WTC11 (cell line): ENCODE measurements around the gene CIB1. TPM values are rescaled to one million over a fixed set of nuclear protein-coding genes. Genes with fewer than 3 reads are reported as not detected.

Experiments used
- ATAC-seq: fragments of 200-7000 bp; cut with Tn5 transposase; 2 replicates; pipeline ENCODE4 v1.10.0; 2021; ENCODE audit warnings: mild to moderate bottlenecking, moderate library complexity
- CTCF ChIA-PET: fragments of 300-600 bp; sonication (Branson Sonifier 250); formaldehyde crosslinking; loops from one replicate; lab custom pipeline; 2021; ENCODE audit warnings: antibody characterized with exemption; lab: Charles Lee
- POLR2A ChIA-PET: fragments of 350-600 bp; sonication (Branson Sonifier 250); formaldehyde crosslinking; loops from one replicate; lab custom pipeline; 2021; ENCODE audit warnings: antibody characterized with exemption; lab: Charles Lee
- DNase-seq: peaks from one replicate; pipeline ENCODE4 v3.0.0; 2021; ENCODE audit warnings: low spot score
- H3K27ac Mint-ChIP-seq: 2 replicates; pipeline ENCODE4 v1.8.0; 2021; ENCODE audit warnings: mixed read lengths
- H3K27me3 Mint-ChIP-seq: 2 replicates; pipeline ENCODE4 v1.8.0; 2021; ENCODE audit warnings: low read depth, mild to moderate bottlenecking, moderate library complexity, mixed read lengths
- H3K36me3 Mint-ChIP-seq: 2 replicates; pipeline ENCODE4 v1.8.0; 2021; ENCODE audit warnings: mixed read lengths
- H3K4me1 Mint-ChIP-seq: 2 replicates; pipeline ENCODE4 v1.8.0; 2022; ENCODE audit warnings: mixed read lengths
- H3K4me3 Mint-ChIP-seq: 2 replicates; pipeline ENCODE4 v1.8.0; 2021; ENCODE audit warnings: mild to moderate bottlenecking, moderate library complexity, mixed read lengths
- H3K9me3 Mint-ChIP-seq: 2 replicates; pipeline ENCODE4 v1.8.0; 2021; ENCODE audit warnings: mixed read lengths
- ARID4B ChIP-seq: sonication (generic); formaldehyde crosslinking; IDR thresholded peaks from 2 replicates; pipeline ENCODE4 v1.8.0; 2023; ENCODE audit warnings: missing genetic modification reagents, mild to moderate bottlenecking, borderline replicate concordance
- ATF6 ChIP-seq: sonication (generic); formaldehyde crosslinking; IDR thresholded peaks from 2 replicates; pipeline ENCODE4 v1.8.1; 2023; ENCODE audit warnings: mild to moderate bottlenecking, missing genetic modification reagents
- E2F1 ChIP-seq: sonication (generic); formaldehyde crosslinking; IDR thresholded peaks from 2 replicates; pipeline ENCODE4 v1.8.0; 2022; ENCODE audit warnings: mild to moderate bottlenecking, missing genetic modification reagents
- E2F5 ChIP-seq: sonication (generic); formaldehyde crosslinking; IDR thresholded peaks from 2 replicates; pipeline ENCODE4 v1.8.1; 2022; ENCODE audit warnings: mild to moderate bottlenecking, moderate library complexity, missing genetic modification reagents
- EMX1 ChIP-seq: fragments of 250-450 bp; sonication (Bioruptor Pico); IDR thresholded peaks from 2 replicates; pipeline ENCODE4 v1.8.0; 2021; ENCODE audit warnings: mild to moderate bottlenecking
- FOXK1 ChIP-seq: sonication (generic); formaldehyde crosslinking; IDR thresholded peaks from 2 replicates; pipeline ENCODE4 v1.8.0; 2022; ENCODE audit warnings: mild to moderate bottlenecking, moderate library complexity, missing genetic modification reagents
- FOXP4 ChIP-seq: sonication (generic); formaldehyde crosslinking; IDR thresholded peaks from 2 replicates; pipeline ENCODE4 v1.8.0; 2022; ENCODE audit warnings: mild to moderate bottlenecking, missing genetic modification reagents
- HMGA2 ChIP-seq: fragments of 250-450 bp; sonication (Bioruptor Pico); IDR thresholded peaks from 2 replicates; pipeline ENCODE4 v1.4.0; 2021; ENCODE audit warnings: mild to moderate bottlenecking, moderate library complexity
- HMGXB4 ChIP-seq: sonication (generic); formaldehyde crosslinking; IDR thresholded peaks from 2 replicates; pipeline ENCODE4 v1.8.1; 2023; ENCODE audit warnings: mild to moderate bottlenecking, moderate library complexity, missing genetic modification reagents
- MLX ChIP-seq: sonication (generic); formaldehyde crosslinking; IDR thresholded peaks from 2 replicates; pipeline ENCODE4 v1.8.1; 2023; ENCODE audit warnings: mild to moderate bottlenecking, missing genetic modification reagents, moderate library complexity
- ZNF219 ChIP-seq: sonication (generic); formaldehyde crosslinking; IDR thresholded peaks from 2 replicates; pipeline ENCODE4 v1.8.0; 2023; ENCODE audit warnings: missing genetic modification reagents, mild to moderate bottlenecking, borderline replicate concordance
- ZNF396 ChIP-seq: fragments of 250-450 bp; sonication (Bioruptor Pico); IDR thresholded peaks from 2 replicates; pipeline ENCODE4 v1.8.0; 2021; ENCODE audit warnings: mild to moderate bottlenecking, moderate library complexity, borderline replicate concordance
- ZNF425 ChIP-seq: fragments of 250-450 bp; sonication (Bioruptor Pico); conservative IDR thresholded peaks from 2 replicates; pipeline ENCODE4 v1.9.0; 2021; ENCODE audit warnings: mild to moderate bottlenecking
- ZNF532 ChIP-seq: fragments of 250-450 bp; sonication (Bioruptor Pico); IDR thresholded peaks from 2 replicates; pipeline ENCODE4 v1.9.0; 2021; ENCODE audit warnings: mild to moderate bottlenecking, borderline replicate concordance
- total RNA-seq: library from RNA; stranded (reverse); gene quantifications from 3 replicates; pipeline ENCODE4 v1.2.3, GENCODE V29; 2021

Gene CIB1
- total RNA-seq, 1 experiment from 2014 or later: 29.6 TPM

- TF ChIP-seq E2F1 (CRISPR knock-in tag) (no peak), FOXK1 (no peak), ZNF396 (CRISPR knock-in tag) (no peak), ZNF425 (CRISPR knock-in tag) (no peak), E2F5 (CRISPR knock-in tag) (no peak), ZNF219 (CRISPR knock-in tag) (no peak), ARID4B (CRISPR knock-in tag) (no peak)
Observed at GRCh38 chr15:90191794-90192509, 41.8 kb downstream of the CIB1 start (continued).

- 0 out of 2 replicates have a peak, but pooled peaks cover 3% of the 10 kb centered on the region for H3K36me3 Mint-ChIP-seq
- ATAC-seq: no peak
- H3K27me3 Mint-ChIP-seq: no peaks in the 10 kb centered on the region
- peaks cover 17% of the 10 kb centered on the region for H3K4me1 Mint-ChIP-seq
- TF ChIP-seq EMX1 (CRISPR knock-in tag) (no peak), HMGXB4 (CRISPR knock-in tag) (no peak), ATF6 (CRISPR knock-in tag) (no peak), ZNF532 (CRISPR knock-in tag) (no peak), HMGA2 (CRISPR knock-in tag) (no peak), FOXP4 (no peak), MLX (CRISPR knock-in tag) (no peak)
- no peak for DNase-seq
- ChIA-PET CTCF (interaction anchor here (1.4 to 4.4 kb wide), 2 partner anchors 10 to 30 kb away, joined by 9 to 12 read pairs; partner anchors contain the start of gene SEMA4B), POLR2A (no interaction called here)
- no peaks in the 10 kb centered on the region for H3K9me3 Mint-ChIP-seq
- H3K27ac Mint-ChIP-seq: no peak overlapping the region
- no peak overlapping the region for H3K4me3 Mint-ChIP-seq
Observed at GRCh38 chr15:90191344-90191687, 42.4 kb downstream of the CIB1 start.
